HAP-1 (cell line): ENCODE measurements around the gene RNASET2.
A peak's percentile ranks its signal among the peaks of the same experiment; 100 is the strongest.

Experiments
- DNase-seq, 2 experiments: peaks; one replicate each; pipeline ENCODE4 v3.0.0-alpha.2; 2016 to 2020; ENCODE audit warnings: low spot score in 2 of 2
- H3K27me3 ChIP-seq: fragments of 250-450 bp; sonication (Bioruptor Pico); 2 replicates; pipeline ENCODE4 v1.5.1; 2020; ENCODE audit warnings: low read depth, mild to moderate bottlenecking, moderate library complexity
- H3K36me3 ChIP-seq: fragments of 250-450 bp; sonication (Bioruptor Pico); replicated peaks from 2 replicates; pipeline ENCODE4 v1.5.1; 2020; ENCODE audit warnings: mild to moderate bottlenecking
- H3K4me1 ChIP-seq: fragments of 250-450 bp; sonication (Bioruptor Pico); 2 replicates; pipeline ENCODE4 v1.5.1; 2020; ENCODE audit warnings: mild to moderate bottlenecking
- H3K4me3 ChIP-seq: fragments of 250-450 bp; sonication (Bioruptor Pico); 2 replicates; pipeline ENCODE4 v1.5.1; 2020; ENCODE audit warnings: mild to moderate bottlenecking, moderate library complexity
- H3K9me3 ChIP-seq: fragments of 250-450 bp; sonication (Bioruptor Pico); 2 replicates; pipeline ENCODE4 v1.5.1; 2020; ENCODE audit warnings: mild to moderate bottlenecking, moderate library complexity
- in situ Hi-C: fragments of 300-500 bp; cut with MboI; formaldehyde crosslinking; loops from 3 replicates; pipeline ENCODE4 v1.14.3; 2020; ENCODE audit warnings: low sequenced_read_pairs, inconsistent platforms, mixed read lengths

RNASET2 gene

GRCh38 chr6:166987448-166987847, 31.1 kb upstream of the RNASET2 start:
- peaks cover 15% of the 10 kb centered on the region for H3K36me3 ChIP-seq
- peaks cover 15% of the 10 kb centered on the region for H3K4me1 ChIP-seq
- no peak for DNase-seq
- H3K27me3 ChIP-seq, result no peaks in the 10 kb centered on the region
- H3K9me3 ChIP-seq, result 0 out of 2 replicates have a peak, but pooled peaks cover 6% of the 10 kb centered on the region
- H3K4me3 ChIP-seq, result no peak overlapping the region
- in situ Hi-C loops, result no loop called here

GRCh38 chr6:166980738-166981137, 24.4 kb upstream of the RNASET2 start:
- H3K9me3 ChIP-seq, result 0 out of 2 replicates have a peak, but pooled peaks cover 2% of the 10 kb centered on the region
- DNase-seq, result no peak
- H3K4me3 ChIP-seq, result no peak overlapping the region
- H3K27me3 ChIP-seq, result no peaks in the 10 kb centered on the region
- peaks cover 19% of the 10 kb centered on the region for H3K36me3 ChIP-seq
- H3K4me1 ChIP-seq, result peaks cover 6% of the 10 kb centered on the region; the same call in 1 of the 2 replicates
- in situ Hi-C loops, result no loop called here

- Histone ChIP-seq H3K4me1 (peaks cover 6% of the 10 kb centered on the region; the same call in 1 of the 2 replicates), H3K27me3 (no peaks in the 10 kb centered on the region), H3K36me3 (peaks cover 7% of the 10 kb centered on the region), H3K4me3 (no peak overlapping the region), H3K9me3 (no peaks in the 10 kb centered on the region)
- in situ Hi-C loops, result no loop called here
- DNase-seq, result peak in 1 of 2 experiments; percentile 36
Measured at GRCh38 chr6:166977621-166978525, 21.5 kb upstream of the RNASET2 start.

GRCh38 chr6:166976636-166977035, 20.3 kb upstream of the RNASET2 start:
- no peak for DNase-seq
- in situ Hi-C loops, result no loop called here
- Histone ChIP-seq H3K4me1 (peaks cover 6% of the 10 kb centered on the region; the same call in 1 of the 2 replicates), H3K9me3 (no peaks in the 10 kb centered on the region), H3K4me3 (no peak overlapping the region), H3K27me3 (no peaks in the 10 kb centered on the region), H3K36me3 (peaks cover 7% of the 10 kb centered on the region)

GRCh38 chr6:166972101-166972500, 15.8 kb upstream of the RNASET2 start:
- Histone ChIP-seq H3K4me1 (no peaks in the 10 kb centered on the region), H3K4me3 (no peak overlapping the region), H3K9me3 (no peaks in the 10 kb centered on the region), H3K36me3 (no peaks in the 10 kb centered on the region), H3K27me3 (no peaks in the 10 kb centered on the region)
- in situ Hi-C loops, result no loop called here
- no peak for DNase-seq

GRCh38 chr6:166971271-166971670, 14.9 kb upstream of the RNASET2 start:
- Histone ChIP-seq H3K4me1 (no peaks in the 10 kb centered on the region), H3K27me3 (no peaks in the 10 kb centered on the region), H3K36me3 (no peaks in the 10 kb centered on the region), H3K4me3 (no peak overlapping the region), H3K9me3 (no peaks in the 10 kb centered on the region; the same call in 1 of the 2 replicates)
- in situ Hi-C loops, result no loop called here
- DNase-seq, result no peak

- no peaks in the 10 kb centered on the region; the same call in 1 of the 2 replicates for H3K9me3 ChIP-seq
- H3K4me1 ChIP-seq, result no peaks in the 10 kb centered on the region
- in situ Hi-C loops, result no loop called here
- no peak for DNase-seq
- no peaks in the 10 kb centered on the region for H3K36me3 ChIP-seq
- H3K4me3 ChIP-seq, result no peak overlapping the region
- H3K27me3 ChIP-seq, result no peaks in the 10 kb centered on the region
Measured at GRCh38 chr6:166970776-166971175, 14.4 kb upstream of the RNASET2 start.

GRCh38 chr6:166970091-166970490, 13.7 kb upstream of the RNASET2 start:
- H3K27me3 ChIP-seq, result no peaks in the 10 kb centered on the region
- no peaks in the 10 kb centered on the region; the same call in none of the 2 replicates for H3K9me3 ChIP-seq
- H3K36me3 ChIP-seq, result no peaks in the 10 kb centered on the region
- H3K4me3 ChIP-seq, result no peak overlapping the region
- in situ Hi-C loops, result no loop called here
- no peaks in the 10 kb centered on the region for H3K4me1 ChIP-seq
- DNase-seq, result no peak

GRCh38 chr6:166969390-166970002, 13.1 kb upstream of the RNASET2 start:
- no peaks in the 10 kb centered on the region for H3K27me3 ChIP-seq
- no peak overlapping the region for H3K4me3 ChIP-seq
- in situ Hi-C loops, result no loop called here
- no peaks in the 10 kb centered on the region for H3K4me1 ChIP-seq
- H3K9me3 ChIP-seq, result no peaks in the 10 kb centered on the region; the same call in none of the 2 replicates
- H3K36me3 ChIP-seq, result no peaks in the 10 kb centered on the region
- DNase-seq, result no peak

- H3K9me3 ChIP-seq, result no peaks in the 10 kb centered on the region; the same call in none of the 2 replicates
- H3K36me3 ChIP-seq, result no peaks in the 10 kb centered on the region
- no peaks in the 10 kb centered on the region for H3K4me1 ChIP-seq
- in situ Hi-C loops, result no loop called here
- no peak for DNase-seq
- no peak overlapping the region for H3K4me3 ChIP-seq
- H3K27me3 ChIP-seq, result no peaks in the 10 kb centered on the region
Measured at GRCh38 chr6:166966268-166966667, 9.9 kb upstream of the RNASET2 start.

- in situ Hi-C loops, result no loop called here
- Histone ChIP-seq H3K36me3 (no peaks in the 10 kb centered on the region), H3K4me1 (peaks cover 10% of the 10 kb centered on the region), H3K9me3 (no peaks in the 10 kb centered on the region; the same call in 1 of the 2 replicates), H3K27me3 (no peaks in the 10 kb centered on the region), H3K4me3 (no peak overlapping the region)
- no peak for DNase-seq
Measured at GRCh38 chr6:166960609-166960978, 4.2 kb upstream of the RNASET2 start.

GRCh38 chr6:166959911-166960608, 3.7 kb upstream of the RNASET2 start:
- Histone ChIP-seq H3K9me3 (no peaks in the 10 kb centered on the region; the same call in 1 of the 2 replicates), H3K27me3 (no peaks in the 10 kb centered on the region), H3K36me3 (no peaks in the 10 kb centered on the region), H3K4me1 (peaks cover 10% of the 10 kb centered on the region), H3K4me3 (no peak overlapping the region)
- no peak for DNase-seq
- in situ Hi-C loops, result loop anchor here (10.0 kb wide), 1 partner anchor 175 kb away; no protein-coding TSS in a partner anchor

GRCh38 chr6:166958926-166959861, 2.8 kb upstream of the RNASET2 start:
- peaks cover 10% of the 10 kb centered on the region for H3K4me1 ChIP-seq
- no peak for DNase-seq

More at GRCh38 chr6:166958926-166959861, 2.8 kb upstream of the RNASET2 start:
- in situ Hi-C loops, result loop anchor here (10.0 kb wide), 1 partner anchor 174 kb away; no protein-coding TSS in a partner anchor
- Histone ChIP-seq H3K4me3 (no peak overlapping the region), H3K36me3 (no peaks in the 10 kb centered on the region), H3K27me3 (no peaks in the 10 kb centered on the region), H3K9me3 (no peaks in the 10 kb centered on the region; the same call in 1 of the 2 replicates)
